GM12878 (cell line): ENCODE data around the gene MGARP. TPM values are rescaled to one million over a fixed set of nuclear protein-coding genes. Genes with fewer than 3 reads are reported as not detected.

Source experiments
- BCLAF1 ChIP-seq: fragments of 450-650 bp; IDR thresholded peaks from 2 replicates; pipeline ENCODE4 v1.6.1; 2017; ENCODE audit warnings: antibody characterized with exemption, mild to moderate bottlenecking, moderate library complexity
- CBX5 ChIP-seq: sonication (generic); IDR thresholded peaks from 2 replicates; pipeline ENCODE4 v1.6.1; 2016; ENCODE audit warnings: low read depth, moderate library complexity, mild to moderate bottlenecking, inconsistent platforms
- EGR1 ChIP-seq, 2 experiments: IDR thresholded peaks; 1 replicate in 1 of 2; 2 replicates in 1 of 2; pipeline ENCODE4 v1.6.1; 2011 to 2012; ENCODE audit warnings: low read depth in 2 of 2, low read length in 2 of 2, borderline replicate concordance in 1 of 2, mild to moderate bottlenecking in 1 of 2, moderate library complexity in 1 of 2
- MTA2 ChIP-seq: fragments of 450-650 bp; IDR thresholded peaks from 2 replicates; pipeline ENCODE4 v1.6.1; 2016; ENCODE audit warnings: low read depth, mild to moderate bottlenecking, moderate library complexity
- MTA3 ChIP-seq: IDR thresholded peaks from 2 replicates; pipeline ENCODE4 v1.6.1; 2012; ENCODE audit warnings: low read length, inconsistent platforms, borderline replicate concordance
- MXI1 ChIP-seq: fragments of 150-350 bp; IDR thresholded peaks from 2 replicates; pipeline ENCODE4 v1.6.1; 2011; ENCODE audit warnings: low read depth, mild to moderate bottlenecking, inconsistent platforms, low read length, improper control_type of control experiment
- MYC ChIP-seq: IDR thresholded peaks from 2 replicates; pipeline ENCODE4 v1.6.1; 2011; ENCODE audit warnings: mild to moderate bottlenecking, low read length, moderate library complexity, inconsistent platforms; ENCODE audit not compliant: insufficient read depth, insufficient replicate concordance, insufficient read length, severe bottlenecking
- NR2C1 ChIP-seq: fragments of 450-650 bp; IDR thresholded peaks from 2 replicates; pipeline ENCODE4 v1.6.1; 2017; ENCODE audit warnings: antibody characterized with exemption, mild to moderate bottlenecking, moderate library complexity
- NRF1 ChIP-seq: conservative IDR thresholded peaks from 2 replicates; pipeline ENCODE4 v1.6.1; 2011; ENCODE audit warnings: mild to moderate bottlenecking, low read depth, low read length, improper control_type of control experiment
- PBX3 ChIP-seq: IDR thresholded peaks from 2 replicates; pipeline ENCODE4 v1.6.1; 2011; ENCODE audit warnings: mild to moderate bottlenecking, low read depth, low read length, moderate library complexity; ENCODE audit not compliant: insufficient replicate concordance
- POLR2AphosphoS2 ChIP-seq: IDR thresholded peaks from 2 replicates; pipeline ENCODE4 v1.6.1; 2011; ENCODE audit warnings: low read depth, mild to moderate bottlenecking, low read length, improper control_type of control experiment, moderate library complexity
- RB1 ChIP-seq: fragments of 450-650 bp; formaldehyde crosslinking; IDR thresholded peaks from 2 replicates; pipeline ENCODE4 v1.6.1; 2017; ENCODE audit warnings: mild to moderate bottlenecking, borderline replicate concordance
- SMAD1 ChIP-seq: fragments of 450-650 bp; IDR thresholded peaks from 2 replicates; pipeline ENCODE4 v1.6.1; 2018; ENCODE audit warnings: mild to moderate bottlenecking, low read depth; ENCODE audit not compliant: partially characterized antibody
- TCF12 ChIP-seq: IDR thresholded peaks from 2 replicates; pipeline ENCODE4 v1.6.1; 2011; ENCODE audit warnings: low read depth, mild to moderate bottlenecking, low read length
- ZBED1 ChIP-seq: IDR thresholded peaks from 2 replicates; pipeline ENCODE4 v1.6.1; 2016; ENCODE audit warnings: borderline replicate concordance
- ZSCAN29 ChIP-seq: fragments of 450-650 bp; IDR thresholded peaks from 2 replicates; pipeline ENCODE4 v1.6.1; 2017; ENCODE audit warnings: mild to moderate bottlenecking, moderate library complexity
- polyA plus RNA-seq, 11 experiments: library from polyadenylated mRNA; depleted of rRNA in 4 of 11; unstranded in 6 of 11; stranded (reverse) in 5 of 11; fragments of >200 nt; fragmentation: Nextera tagmentation in 4 of 11; fragmentation: Illumina TruSeq in 1 of 11; extraction: Ambion mirVana in 4 of 11; extraction: Trizol in 1 of 11; gene quantifications; 1 replicate in 1 of 11; 2 replicates in 10 of 11; pipeline versions ENCODE4 v1.2.1 to v1.2.3, GENCODE V29; 2011 to 2016; ENCODE audit warnings: inconsistent platforms in 2 of 11, missing spikeins in 2 of 11, low read depth in 1 of 11
- total RNA-seq, 4 experiments: library from RNA; depleted of rRNA in 3 of 4; stranded (reverse); fragments of >200 nt in 3 of 4; fragmentation: Illumina TruSeq in 1 of 4; extraction: Trizol in 1 of 4; gene quantifications; 2 replicates each; pipeline versions ENCODE4 v1.2.1 to v1.2.3, GENCODE V29; 2013 to 2021
- TF ChIP-seq, protein P1 (sequence below): fragments of 150-350 bp; IDR thresholded peaks from 2 replicates; pipeline ENCODE4 v1.6.1; 2016; ENCODE audit warnings: low read depth, low read length
- TF ChIP-seq, protein P2 (sequence below): IDR thresholded peaks from 2 replicates; pipeline ENCODE4 v1.6.1; 2011; ENCODE audit warnings: borderline replicate concordance, low read depth, mild to moderate bottlenecking, moderate library complexity, mixed read lengths, low read length; ENCODE audit not compliant: insufficient read depth; ENCODE audit errors: extremely low read length
- TF ChIP-seq, protein P3 (sequence below): fragments of 450-650 bp; IDR thresholded peaks from 2 replicates; pipeline ENCODE4 v1.6.1; 2017; ENCODE audit warnings: low read depth, mild to moderate bottlenecking, moderate library complexity

The MGARP gene
- total and polyA plus RNA-seq, 10 of the 15 experiments (the other 5 are each of a cell fraction or from before 2014, with no cell fraction given): 0.04 to 0.23 (median 0.08) TPM; not detected in 7

- TF ChIP-seq CBX5 (no peak), PBX3 (peak; percentile 78), ZSCAN29 (no peak), TCF12 (no peak), MTA2 (peak; percentile 21; the same call in 1 of the 2 replicates), NR2C1 (no peak), NRF1 (no peak), ZBED1 (no peak), MYC (no peak), MXI1 (no peak; the same call in 1 of the 2 replicates), SMAD1 (no peak), EGR1 (IDR thresholded peaks at IDR 0.05; ENCODE audit: borderline replicate concordance in 1 of 2, low read depth in 2 of 2, low read length in 2 of 2) (no peak), POLR2AphosphoS2 (no peak), BCLAF1 (no peak), MTA3 (0 out of 2 replicates have a peak, but pooled peaks have one; percentile 37), RB1 (no peak)
- TF ChIP-seq, protein P1, sequence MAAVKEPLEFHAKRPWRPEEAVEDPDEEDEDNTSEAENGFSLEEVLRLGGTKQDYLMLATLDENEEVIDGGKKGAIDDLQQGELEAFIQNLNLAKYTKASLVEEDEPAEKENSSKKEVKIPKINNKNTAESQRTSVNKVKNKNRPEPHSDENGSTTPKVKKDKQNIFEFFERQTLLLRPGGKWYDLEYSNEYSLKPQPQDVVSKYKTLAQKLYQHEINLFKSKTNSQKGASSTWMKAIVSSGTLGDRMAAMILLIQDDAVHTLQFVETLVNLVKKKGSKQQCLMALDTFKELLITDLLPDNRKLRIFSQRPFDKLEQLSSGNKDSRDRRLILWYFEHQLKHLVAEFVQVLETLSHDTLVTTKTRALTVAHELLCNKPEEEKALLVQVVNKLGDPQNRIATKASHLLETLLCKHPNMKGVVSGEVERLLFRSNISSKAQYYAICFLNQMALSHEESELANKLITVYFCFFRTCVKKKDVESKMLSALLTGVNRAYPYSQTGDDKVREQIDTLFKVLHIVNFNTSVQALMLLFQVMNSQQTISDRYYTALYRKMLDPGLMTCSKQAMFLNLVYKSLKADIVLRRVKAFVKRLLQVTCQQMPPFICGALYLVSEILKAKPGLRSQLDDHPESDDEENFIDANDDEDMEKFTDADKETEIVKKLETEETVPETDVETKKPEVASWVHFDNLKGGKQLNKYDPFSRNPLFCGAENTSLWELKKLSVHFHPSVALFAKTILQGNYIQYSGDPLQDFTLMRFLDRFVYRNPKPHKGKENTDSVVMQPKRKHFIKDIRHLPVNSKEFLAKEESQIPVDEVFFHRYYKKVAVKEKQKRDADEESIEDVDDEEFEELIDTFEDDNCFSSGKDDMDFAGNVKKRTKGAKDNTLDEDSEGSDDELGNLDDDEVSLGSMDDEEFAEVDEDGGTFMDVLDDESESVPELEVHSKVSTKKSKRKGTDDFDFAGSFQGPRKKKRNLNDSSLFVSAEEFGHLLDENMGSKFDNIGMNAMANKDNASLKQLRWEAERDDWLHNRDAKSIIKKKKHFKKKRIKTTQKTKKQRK: no peak
- TF ChIP-seq, protein P2, sequence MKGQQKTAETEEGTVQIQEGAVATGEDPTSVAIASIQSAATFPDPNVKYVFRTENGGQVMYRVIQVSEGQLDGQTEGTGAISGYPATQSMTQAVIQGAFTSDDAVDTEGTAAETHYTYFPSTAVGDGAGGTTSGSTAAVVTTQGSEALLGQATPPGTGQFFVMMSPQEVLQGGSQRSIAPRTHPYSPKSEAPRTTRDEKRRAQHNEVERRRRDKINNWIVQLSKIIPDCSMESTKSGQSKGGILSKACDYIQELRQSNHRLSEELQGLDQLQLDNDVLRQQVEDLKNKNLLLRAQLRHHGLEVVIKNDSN: no peak
- TF ChIP-seq, protein P3, sequence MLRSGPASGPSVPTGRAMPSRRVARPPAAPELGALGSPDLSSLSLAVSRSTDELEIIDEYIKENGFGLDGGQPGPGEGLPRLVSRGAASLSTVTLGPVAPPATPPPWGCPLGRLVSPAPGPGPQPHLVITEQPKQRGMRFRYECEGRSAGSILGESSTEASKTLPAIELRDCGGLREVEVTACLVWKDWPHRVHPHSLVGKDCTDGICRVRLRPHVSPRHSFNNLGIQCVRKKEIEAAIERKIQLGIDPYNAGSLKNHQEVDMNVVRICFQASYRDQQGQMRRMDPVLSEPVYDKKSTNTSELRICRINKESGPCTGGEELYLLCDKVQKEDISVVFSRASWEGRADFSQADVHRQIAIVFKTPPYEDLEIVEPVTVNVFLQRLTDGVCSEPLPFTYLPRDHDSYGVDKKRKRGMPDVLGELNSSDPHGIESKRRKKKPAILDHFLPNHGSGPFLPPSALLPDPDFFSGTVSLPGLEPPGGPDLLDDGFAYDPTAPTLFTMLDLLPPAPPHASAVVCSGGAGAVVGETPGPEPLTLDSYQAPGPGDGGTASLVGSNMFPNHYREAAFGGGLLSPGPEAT: no peak
Observed at GRCh38 chr4:139315221-139315675, 35.2 kb upstream of the MGARP start (continued).
